ENCODE measurements around the gene DCAF11. TPM values are rescaled to one million over a fixed set of nuclear protein-coding genes. Genes with fewer than 3 reads are reported as not detected.

The DCAF11 gene
- 54.1 TPM for total RNA-seq (ENCODE audit: unreplicated experiment)
- long read RNA-seq, full-length matches to known transcripts = 15 of 22 reads
- long read RNA-seq, partial matches to known transcripts = 2 of 22 reads
- long read RNA-seq, other reads (novel, unspliced or antisense) = 5 of 22 reads

DNA sequence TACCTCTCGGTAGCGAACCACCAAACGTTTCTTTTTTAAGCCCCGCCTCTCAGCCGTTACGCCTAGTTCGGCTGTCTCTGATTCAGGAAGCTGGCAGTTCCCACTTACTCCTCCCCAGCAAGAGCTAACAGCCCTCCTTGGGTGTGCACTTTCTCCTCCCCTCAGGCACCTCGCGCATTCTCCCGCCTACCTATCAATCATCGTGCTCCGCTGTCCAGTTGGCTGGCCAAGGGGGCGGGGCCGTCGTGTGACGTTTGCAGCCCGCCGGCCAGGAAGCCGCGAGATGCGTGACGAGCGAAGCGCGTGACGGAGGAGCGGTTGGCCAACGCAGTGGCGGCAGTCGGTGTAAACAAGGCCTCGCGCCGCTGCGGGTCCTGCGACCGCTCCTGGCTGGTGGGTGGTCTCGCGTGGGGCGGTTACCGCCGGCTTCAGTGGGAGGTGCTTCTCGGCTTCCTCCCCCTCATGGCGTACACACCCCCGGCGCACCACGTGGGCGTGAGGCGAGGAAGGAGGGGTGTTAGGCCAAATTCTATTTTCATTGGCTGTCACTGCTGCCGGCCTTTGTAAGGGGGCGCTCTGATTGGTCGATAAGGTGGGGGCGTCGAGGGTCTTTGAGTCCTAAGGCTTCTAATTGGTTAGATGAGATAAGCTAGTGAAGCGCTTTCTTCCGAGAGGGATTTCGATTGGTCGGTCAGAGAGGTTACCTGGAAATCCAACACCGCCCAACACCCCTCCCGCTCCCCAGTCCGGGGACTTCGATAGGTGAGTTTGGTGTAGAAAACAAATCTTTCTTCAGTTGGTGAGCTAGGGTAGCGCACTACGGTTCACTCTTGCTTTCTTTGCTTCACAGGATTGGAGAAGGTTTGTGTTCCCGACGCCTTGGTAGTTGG, at the start of gene DCAF11, which contains the start of gene NRL:
Gene DCAF11, plus strand, starts transcription at position 246 of the 890 bp plus-strand sequence. CDS start 818 bp downstream, outside the sequence.
Gene NRL, minus strand, starts transcription at position 418 of the 890 bp plus-strand sequence. CDS start 32,101 bp downstream, outside the sequence.
- H3K9me3 Mint-ChIP-seq (ENCODE audit: unreplicated experiment) = peaks cover 11% of the 10 kb centered on the region
- DNase-seq = peak; percentile 99
- peaks cover 10% of the 10 kb centered on the region for H3K4me1 Mint-ChIP-seq (ENCODE audit: low read depth, unreplicated experiment)
- H3K36me3 Mint-ChIP-seq (ENCODE audit: unreplicated experiment) = peaks cover 5% of the 10 kb centered on the region
- peaks cover 6% of the 10 kb centered on the region for H3K27me3 Mint-ChIP-seq (ENCODE audit: unreplicated experiment)
- peak within 1 kb of the TSS; percentile 97 for H3K4me3 Mint-ChIP-seq (ENCODE audit: unreplicated experiment)
- no peak for TF ChIP-seq CTCF (IDR thresholded peaks at IDR 0.05; ENCODE audit: partially characterized antibody, unreplicated experiment)
- peak within 1 kb of the TSS; percentile 98 for H3K27ac Mint-ChIP-seq (ENCODE audit: unreplicated experiment)

GRCh38 chr14:24064856-24065255, 49.7 kb upstream of the DCAF11 start:
- no peak for TF ChIP-seq CTCF (IDR thresholded peaks at IDR 0.05; ENCODE audit: partially characterized antibody, unreplicated experiment)
- no peak overlapping the region for H3K4me3 Mint-ChIP-seq (ENCODE audit: unreplicated experiment)
- H3K36me3 Mint-ChIP-seq (ENCODE audit: unreplicated experiment) = peaks cover 6% of the 10 kb centered on the region
- peaks cover 2% of the 10 kb centered on the region for H3K9me3 Mint-ChIP-seq (ENCODE audit: unreplicated experiment)
- H3K27me3 Mint-ChIP-seq (ENCODE audit: unreplicated experiment) = peaks cover 21% of the 10 kb centered on the region
- no peak for DNase-seq
- peaks cover 7% of the 10 kb centered on the region for H3K4me1 Mint-ChIP-seq (ENCODE audit: low read depth, unreplicated experiment)
- peak overlapping the region; percentile 14 for H3K27ac Mint-ChIP-seq (ENCODE audit: unreplicated experiment)

GRCh38 chr14:24065408-24065807, 49.2 kb upstream of the DCAF11 start:
- Mint-ChIP-seq H3K9me3 (ENCODE audit: unreplicated experiment) (peaks cover 3% of the 10 kb centered on the region), H3K4me1 (ENCODE audit: low read depth, unreplicated experiment) (peaks cover 13% of the 10 kb centered on the region), H3K4me3 (ENCODE audit: unreplicated experiment) (no peak overlapping the region), H3K27me3 (ENCODE audit: unreplicated experiment) (peaks cover 24% of the 10 kb centered on the region), H3K36me3 (ENCODE audit: unreplicated experiment) (peaks cover 6% of the 10 kb centered on the region), H3K27ac (ENCODE audit: unreplicated experiment) (no peak overlapping the region)
- no peak for DNase-seq
- TF ChIP-seq CTCF (IDR thresholded peaks at IDR 0.05; ENCODE audit: partially characterized antibody, unreplicated experiment) = no peak

- Mint-ChIP-seq H3K27ac (ENCODE audit: unreplicated experiment) (no peak overlapping the region), H3K4me3 (ENCODE audit: unreplicated experiment) (no peak overlapping the region), H3K4me1 (ENCODE audit: low read depth, unreplicated experiment) (peaks cover 20% of the 10 kb centered on the region), H3K36me3 (ENCODE audit: unreplicated experiment) (peaks cover 6% of the 10 kb centered on the region), H3K27me3 (ENCODE audit: unreplicated experiment) (peaks cover 23% of the 10 kb centered on the region), H3K9me3 (ENCODE audit: unreplicated experiment) (peaks cover 5% of the 10 kb centered on the region)
- DNase-seq = no peak
- TF ChIP-seq CTCF (IDR thresholded peaks at IDR 0.05; ENCODE audit: partially characterized antibody, unreplicated experiment) = no peak
Measured at GRCh38 chr14:24066496-24067132, 48.0 kb upstream of the DCAF11 start.
